Left colon (tissue), 2 donors: ENCODE measurements around the gene UQCC2. TPM values are rescaled to one million over a fixed set of nuclear protein-coding genes. Genes with fewer than 3 reads are reported as not detected.

Source experiments
- ATAC-seq: fragments of 200-7000 bp; cut with Tn5 transposase; one replicate; pipeline ENCODE4 v1.9.1; 2020; ENCODE audit warnings: mild to moderate bottlenecking, moderate library complexity
- DNase-seq, 2 donors: peaks; one replicate each; pipeline ENCODE4 v3.0.0-alpha.2; 2020
- intact Hi-C, 2 donors: fragments of 100-400 bp; cut with DNase I in 1 of 2; cut with micrococcal nuclease in 1 of 2; formaldehyde crosslinking; loops; one replicate each; pipeline versions ENCODE4 v1.11.2 to v1.14.0; 2022; cut with DNase I, micrococcal nuclease
- microRNA-seq, 2 donors: library from miRNA; unstranded; fragments of <30 nt; microRNA quantifications; one replicate each; pipeline versions ENCODE4 v1.1.0 to v1.2.0, GENCODE V29; 2020
- total RNA-seq, 2 donors: library from RNA; stranded (reverse); fragmentation: NEBNext Ultra II Directional; extraction: Animal tissue kit (Norgen Biotek cat#: 25700); gene quantifications; one replicate each; pipeline ENCODE4 v1.2.1, GENCODE V29; 2021
- donor health status: DM: no; HTN: no; CAD: no.
- donor health status: DM: yes; HTN: yes; CAD: no.

Gene UQCC2
- total RNA-seq, 2 donors from 2014 or later: 40.5 to 52.6 TPM

DNA sequence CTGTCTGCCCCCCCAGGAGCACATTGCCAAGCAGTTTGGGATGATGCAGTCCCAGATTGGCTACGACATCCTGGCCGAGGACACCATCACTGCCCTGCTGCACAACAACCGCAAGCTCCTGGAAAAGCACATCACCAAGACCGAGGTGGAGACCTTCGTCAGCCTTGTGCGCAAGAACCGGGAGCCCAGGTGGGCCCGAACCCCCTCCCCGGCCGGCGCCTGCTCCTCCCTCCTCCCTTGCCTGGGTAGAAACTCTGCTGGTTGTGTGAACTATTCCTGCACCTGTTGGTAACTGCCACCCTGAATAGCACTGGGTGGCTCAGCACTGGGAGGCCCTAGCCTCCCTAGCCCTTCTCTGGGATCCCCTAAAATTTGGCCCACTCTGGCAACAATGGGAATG is 43.7 kb downstream of the UQCC2 start:
- intact Hi-C loops: no loop called here
- DNase-seq: no peak
- ATAC-seq: no peak

DNA sequence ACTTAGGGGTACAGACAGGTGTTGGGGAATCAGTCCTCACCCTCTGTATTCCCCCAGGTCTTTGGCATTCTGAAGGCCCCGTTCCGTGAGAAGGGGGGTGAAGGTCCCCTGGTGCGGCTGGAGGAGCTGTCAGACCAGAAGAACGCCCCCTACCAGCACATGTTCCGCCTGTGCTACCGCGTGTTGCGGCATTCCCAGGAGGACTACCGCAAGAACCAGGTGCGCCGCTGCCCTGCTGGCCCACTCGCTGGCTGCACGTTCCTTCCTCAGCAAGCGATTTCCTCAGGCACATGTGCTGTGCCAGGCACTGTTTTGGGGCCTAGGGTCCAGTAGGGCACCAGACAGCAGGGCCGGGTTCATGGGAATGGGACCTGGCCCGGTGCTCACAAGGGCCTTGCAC is 44.4 kb downstream of the UQCC2 start:
- ATAC-seq: no peak
- intact Hi-C loops: no loop called here

DNA sequence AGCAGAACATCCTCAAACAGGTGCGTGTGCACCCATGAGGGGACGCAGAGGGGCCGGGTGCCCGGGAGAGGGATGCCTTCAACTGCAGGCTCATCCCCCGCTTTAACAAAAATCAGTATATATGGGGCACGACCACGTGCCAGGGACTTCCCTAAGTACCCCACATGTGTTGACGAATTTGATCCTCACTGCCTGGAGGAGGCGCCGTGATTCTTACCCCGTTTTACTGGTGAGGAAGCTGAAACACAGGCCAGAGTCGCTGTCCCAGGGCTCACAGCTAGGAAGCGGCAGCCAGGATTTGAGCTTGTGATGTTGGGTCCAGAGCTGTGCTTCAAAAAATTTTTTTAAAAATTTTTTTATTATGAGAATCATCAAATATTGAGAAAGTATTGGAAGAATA is 45.5 kb downstream of the UQCC2 start:
- intact Hi-C loops: no loop called here
- no peak for DNase-seq
- no peak for ATAC-seq

More for the DNA sequence above, 44.4 kb downstream of the UQCC2 start:
- DNase-seq: no peak

DNA sequence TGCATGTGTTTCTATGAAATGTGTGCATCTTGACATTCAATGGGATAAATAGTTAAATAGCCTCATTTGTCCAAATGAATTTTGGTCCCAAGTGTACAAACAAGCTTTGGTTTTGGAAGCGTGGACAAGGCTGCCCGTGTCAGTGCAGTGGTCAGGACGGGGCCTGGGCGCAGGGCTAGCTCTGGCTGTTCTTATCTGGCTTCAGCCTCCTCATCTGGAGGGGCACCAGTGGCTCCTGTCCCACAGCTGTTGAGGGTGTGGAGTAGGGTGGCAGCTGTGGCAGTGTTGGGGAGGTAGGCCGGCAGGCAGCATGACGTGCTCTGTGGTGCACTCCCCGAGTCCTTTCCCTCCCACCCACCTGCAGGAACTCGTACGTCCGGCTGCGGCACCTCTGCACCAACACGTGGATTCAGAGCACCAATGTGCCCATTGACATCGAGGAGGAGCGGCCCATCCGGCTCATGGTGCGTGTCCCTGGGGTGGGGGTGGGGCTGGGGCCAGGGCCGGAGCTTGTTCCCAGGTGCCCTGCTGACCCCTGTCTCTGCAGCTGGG is 46.9 kb downstream of the UQCC2 start:
- DNase-seq (no peak), ATAC-seq (no peak)
- intact Hi-C loops: no loop called here

DNA sequence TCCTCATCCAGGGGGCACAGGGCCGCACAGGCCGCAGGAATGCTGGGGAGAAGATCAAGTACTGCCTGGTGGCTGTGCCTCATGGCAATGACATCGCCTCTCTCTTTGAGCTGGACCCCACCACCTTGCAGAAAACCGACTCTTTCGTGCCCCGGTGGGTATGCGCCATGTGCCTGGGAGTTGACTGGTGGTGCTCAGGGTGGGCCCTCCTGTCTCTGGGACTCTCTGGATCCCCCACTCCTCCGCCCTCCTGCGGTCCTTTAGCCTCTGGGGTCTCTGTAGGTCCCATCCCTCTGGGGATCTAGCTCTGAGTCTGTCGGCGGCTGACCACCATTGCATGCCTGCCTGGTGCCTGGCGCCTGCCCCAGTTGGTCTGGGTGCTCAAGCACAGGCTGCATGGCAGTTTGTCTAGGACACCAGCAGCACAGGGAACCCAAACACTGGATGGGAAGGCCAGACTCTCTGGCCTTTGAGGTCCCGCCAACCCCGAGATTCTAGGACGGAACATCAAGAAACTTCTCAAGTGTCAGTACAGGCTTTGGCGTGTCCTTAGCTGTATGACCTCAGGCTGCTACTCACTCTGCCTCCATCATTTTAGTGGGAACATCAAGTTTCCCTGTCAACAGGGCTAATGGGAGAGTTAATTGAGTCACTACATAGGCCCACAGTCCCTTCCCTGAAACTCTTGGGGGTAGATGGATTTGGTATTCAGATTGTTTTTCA is 47.6 kb downstream of the UQCC2 start:
- ATAC-seq: no peak
- intact Hi-C loops: no loop called here
- DNase-seq: no peak

DNA sequence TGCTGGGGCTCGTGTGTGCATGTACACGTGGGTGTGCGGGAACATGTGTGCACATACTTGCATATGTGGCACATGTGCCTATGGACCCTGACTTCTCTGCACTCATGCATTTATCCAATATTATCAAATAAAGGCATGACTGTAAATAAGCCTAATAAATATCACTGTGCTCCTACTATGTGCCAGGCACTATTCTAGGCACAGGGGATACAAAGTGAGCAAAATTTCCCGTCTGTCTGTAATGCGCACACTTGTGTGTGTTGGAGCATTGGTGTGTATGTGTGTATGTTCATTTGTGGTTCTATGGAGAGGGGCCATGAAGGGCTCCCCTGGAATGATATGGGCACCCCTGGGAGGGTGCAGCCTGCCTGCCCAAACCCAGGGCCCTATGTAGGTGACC is 48.5 kb downstream of the UQCC2 start:
- DNase-seq: no peak
- ATAC-seq: no peak
- intact Hi-C loops: no loop called here

DNA sequence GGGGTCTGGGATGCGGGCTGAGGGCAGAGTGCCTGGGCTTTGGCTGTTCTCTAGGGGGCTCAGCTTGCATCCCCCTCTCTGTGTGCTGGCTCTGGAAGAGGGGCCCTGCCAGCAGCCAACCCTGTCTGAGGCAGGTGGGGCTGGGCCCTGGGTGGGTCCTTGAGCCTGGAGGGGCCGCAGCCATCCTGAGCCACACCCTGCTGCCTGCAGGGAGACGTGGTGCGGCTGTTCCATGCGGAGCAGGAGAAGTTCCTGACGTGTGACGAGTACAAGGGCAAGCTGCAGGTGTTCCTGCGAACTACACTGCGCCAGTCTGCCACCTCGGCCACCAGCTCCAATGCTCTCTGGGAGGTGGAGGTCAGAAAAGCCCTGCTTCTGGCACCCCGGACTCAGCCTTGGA is 49.2 kb downstream of the UQCC2 start:
- ATAC-seq (no peak), DNase-seq (no peak)
- intact Hi-C loops: no loop called here

DNA sequence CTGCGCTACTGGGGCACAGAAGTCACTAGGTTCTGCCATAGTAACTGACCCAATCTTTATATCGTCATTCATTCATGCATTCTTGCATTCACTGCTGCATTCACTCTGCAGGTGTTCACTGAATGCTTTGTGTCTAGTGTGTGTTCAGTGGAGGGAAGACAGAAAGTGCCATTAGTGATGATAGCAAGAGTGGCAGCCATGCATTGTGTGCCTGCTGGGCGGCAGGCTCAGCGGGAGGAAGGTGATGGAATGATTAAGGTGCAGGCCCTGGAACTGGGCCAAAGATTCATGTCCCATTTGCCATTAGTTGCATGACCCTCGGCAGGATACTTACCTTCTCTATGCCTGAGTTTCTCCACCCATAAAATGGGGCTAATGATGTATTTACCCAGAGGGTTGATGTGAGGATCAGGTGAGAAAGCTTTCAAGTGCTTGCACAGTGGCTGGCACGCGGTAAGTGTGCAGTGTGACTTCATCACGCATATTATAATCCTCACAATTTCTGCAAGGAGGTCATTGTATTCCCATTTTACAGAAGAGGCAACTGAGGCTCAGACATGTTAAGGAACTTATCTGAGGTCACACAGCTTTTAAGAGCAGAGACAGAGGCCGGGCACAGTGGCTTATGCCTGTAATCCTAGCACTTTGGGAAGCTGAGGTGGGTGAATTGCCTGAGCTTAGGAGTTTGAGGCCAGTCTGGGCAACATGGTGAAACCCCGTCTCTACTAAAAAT is 50.2 kb downstream of the UQCC2 start:
- intact Hi-C loops: no loop called here
- DNase-seq (no peak), ATAC-seq (no peak)

DNA sequence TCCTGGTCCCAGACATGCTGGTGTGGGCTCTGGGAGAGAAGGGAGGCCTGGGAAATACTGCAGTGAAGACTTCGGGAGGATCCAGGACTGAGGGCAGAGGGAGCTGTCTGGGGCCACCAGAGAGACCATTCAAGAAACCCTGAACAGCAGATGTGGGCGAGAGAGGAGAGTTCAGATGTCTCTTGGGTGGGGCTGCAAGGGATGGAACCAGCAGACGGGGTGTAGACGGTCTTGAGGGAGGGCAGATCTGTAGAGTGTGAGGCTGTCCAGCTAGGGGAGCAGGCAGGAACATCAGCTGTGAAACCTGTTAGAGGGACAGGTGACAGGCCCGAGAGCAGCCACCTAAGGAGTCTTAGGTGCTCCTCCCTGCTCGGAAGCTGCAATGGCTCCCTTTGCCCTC is 51.5 kb downstream of the UQCC2 start:
- intact Hi-C loops: no loop called here
- DNase-seq (no peak), ATAC-seq (no peak)

DNA sequence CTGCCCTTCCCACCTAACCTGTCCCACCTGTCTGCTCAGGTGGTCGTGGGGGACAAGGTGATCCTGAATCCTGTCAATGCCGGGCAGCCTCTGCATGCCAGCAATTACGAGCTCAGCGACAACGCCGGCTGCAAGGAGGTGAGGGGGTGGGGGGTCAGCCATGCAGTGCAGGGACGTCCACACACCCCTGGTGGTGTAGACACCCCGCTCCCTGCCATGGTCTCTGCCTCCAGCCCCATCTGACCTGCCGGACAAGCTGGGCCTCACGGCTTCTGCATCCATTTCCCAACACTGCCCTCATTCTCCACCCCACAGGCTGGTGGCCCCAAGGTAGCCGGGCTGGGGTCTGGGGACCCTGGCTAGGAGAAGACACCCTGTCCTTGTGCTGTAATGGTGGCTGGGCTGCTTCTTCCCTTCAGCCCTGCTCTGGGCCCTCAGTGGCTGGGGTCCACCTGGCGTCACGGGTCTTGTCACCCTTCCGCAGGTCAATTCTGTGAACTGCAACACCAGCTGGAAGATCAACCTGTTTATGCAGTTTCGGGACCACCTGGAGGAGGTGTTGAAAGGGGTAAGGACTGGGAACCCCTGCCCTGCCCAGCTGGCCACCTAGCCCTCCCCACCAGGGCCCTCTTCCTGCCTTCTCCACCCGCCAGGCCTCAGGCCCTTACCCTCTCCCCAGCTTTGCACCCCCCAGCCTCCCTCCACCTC is 52.4 kb downstream of the UQCC2 start:
- DNase-seq: peak in 1 of 2 donors; percentile 20
- intact Hi-C loops: no loop called here
- ATAC-seq: no peak

DNA sequence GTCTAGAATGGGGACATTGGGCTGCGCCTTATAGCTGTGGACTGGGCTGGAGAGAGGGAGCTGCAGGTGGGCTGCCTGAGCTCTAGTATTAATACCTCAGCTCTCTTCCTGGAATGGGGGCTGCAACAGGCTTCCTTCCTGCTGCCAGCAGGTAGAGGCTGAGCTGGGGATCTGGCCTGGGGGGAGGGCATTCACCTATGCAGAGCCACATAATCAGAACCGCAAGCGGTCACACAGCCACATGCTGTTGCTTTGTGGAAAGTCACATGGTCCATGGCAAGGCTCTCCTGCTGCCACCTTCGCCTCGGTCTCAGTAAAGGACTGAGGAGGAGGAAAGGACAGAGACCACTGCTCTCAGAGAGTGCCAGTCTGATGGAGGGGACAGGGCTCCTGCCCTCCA is 54.7 kb downstream of the UQCC2 start:
- intact Hi-C loops: no loop called here
- DNase-seq (no peak), ATAC-seq (no peak)

DNA sequence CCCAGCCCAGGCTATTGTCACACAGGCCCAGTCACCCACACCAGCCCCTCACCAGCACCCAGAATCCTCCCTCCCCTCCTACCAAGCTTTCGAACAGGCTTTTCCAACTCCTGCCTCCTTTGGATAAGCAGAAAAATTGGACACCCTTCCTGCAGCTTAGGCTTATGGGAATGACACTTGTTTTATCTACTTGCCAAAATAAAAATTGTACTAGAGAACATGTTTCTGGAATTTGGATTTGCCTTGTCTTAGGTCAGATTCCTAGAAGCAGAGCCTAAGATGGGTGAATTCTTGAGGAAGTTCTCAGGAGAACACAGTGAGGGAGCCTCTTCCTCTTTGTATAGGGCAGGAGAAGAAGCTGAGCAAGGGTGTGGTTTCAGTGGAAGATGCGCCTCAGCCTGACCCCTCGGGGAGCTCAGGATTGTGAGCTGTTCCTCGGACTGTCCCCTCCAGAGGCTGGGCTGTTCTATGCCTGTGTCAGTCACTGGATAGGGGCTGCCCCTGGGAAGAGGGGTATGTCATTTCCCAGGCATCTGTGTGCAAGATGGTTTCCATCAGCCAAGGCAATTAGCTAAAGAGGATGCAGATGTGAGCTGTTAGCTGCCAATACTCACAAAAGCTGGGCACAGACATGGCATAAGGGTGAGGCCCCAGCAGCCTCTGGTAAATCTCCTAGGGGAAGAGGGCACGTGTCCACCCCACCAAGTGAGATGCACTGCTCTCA is 56.5 kb downstream of the UQCC2 start:
- no peak for ATAC-seq
- intact Hi-C loops: no loop called here
- DNase-seq: no peak

DNA sequence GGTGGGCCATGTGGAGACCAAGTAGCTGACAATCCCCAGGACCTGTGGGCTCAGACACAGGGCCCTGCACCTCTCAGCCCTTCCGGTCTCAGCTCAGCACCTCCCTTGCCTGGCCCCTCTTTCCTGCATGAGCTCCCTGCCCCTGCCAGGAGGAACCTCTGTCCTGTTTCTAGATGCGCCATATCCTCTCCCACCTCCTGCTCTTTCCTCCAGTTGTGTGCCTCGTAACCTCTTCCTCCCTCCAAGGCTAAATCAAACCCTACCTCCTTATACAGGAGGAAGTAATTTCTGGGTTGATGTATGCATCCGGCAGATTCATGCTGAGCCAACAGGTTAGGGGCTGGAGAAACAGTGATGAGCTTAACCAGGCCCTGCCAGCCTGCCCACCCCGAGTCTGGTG is 59.5 kb downstream of the UQCC2 start:
- ATAC-seq: no peak
- intact Hi-C loops: no loop called here
- DNase-seq: no peak

DNA sequence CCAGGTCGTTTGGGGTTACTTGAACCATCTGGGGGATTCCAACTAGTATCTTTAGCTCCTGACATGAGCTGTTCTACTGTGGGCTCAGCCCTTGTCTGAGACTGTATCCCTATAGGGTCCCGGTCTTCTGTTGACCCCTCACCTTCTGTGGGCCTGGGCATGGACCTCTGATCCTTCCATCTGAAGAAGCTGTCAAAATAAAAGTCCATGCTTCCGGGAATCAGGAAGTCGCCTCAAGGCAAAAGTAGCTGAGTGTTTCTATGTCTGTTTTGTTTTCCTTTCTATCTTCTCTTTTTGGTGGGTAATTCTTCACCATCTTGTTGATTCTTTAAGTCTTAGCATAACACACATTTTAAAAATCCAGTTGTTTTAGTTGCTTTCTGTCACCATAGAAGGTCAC is 60.1 kb downstream of the UQCC2 start:
- intact Hi-C loops: no loop called here
- ATAC-seq (no peak), DNase-seq (no peak)

Small RNA genes within 50 kb of the gene (microRNA-seq; reads per million reads assigned to microRNA genes)
- 10.9 to 11.2 reads per million in 2 donors for gene MIR3934

Other genes starting within 250 kb of the UQCC2 start
- 10 to 100 TPM; 85.6 to 93.5 TPM for gene BAK1, start 131.4 kb downstream of the UQCC2 start, total RNA-seq
- gene ITPR3, start 90.4 kb downstream of the UQCC2 start, total RNA-seq: 100 to 1,000 TPM; 106 to 108 TPM
- gene IP6K3, start 35.2 kb upstream of the UQCC2 start, total RNA-seq: 1 to 10 TPM in 1 of 2 donors, under 1 TPM in 1; 0.45 to 2.4 TPM
- 10 to 100 TPM; 62.6 to 66.7 TPM for gene LEMD2, start 77.4 kb upstream of the UQCC2 start, total RNA-seq
- not detected for gene MLN, start 92.3 kb upstream of the UQCC2 start, total RNA-seq